B cell (primary cell): Measurements from ENCODE around the gene SENP5.

Source experiments
- CTCF ChIP-seq: fragments of 200-600 bp; IDR thresholded peaks from one replicate; pipeline ENCODE4 v1.8.0; 2022; ENCODE audit warnings: antibody characterized with exemption, mild to moderate bottlenecking
- EZH2 ChIP-seq: IDR thresholded peaks from 2 replicates; pipeline ENCODE4 v1.6.1; 2012; ENCODE audit warnings: borderline replicate concordance, low read depth, mild to moderate bottlenecking, moderate library complexity, low read length; ENCODE audit not compliant: insufficient read depth, poor library complexity, severe bottlenecking

GRCh38 chr3:196927571-196928453 is 60.1 kb downstream of the SENP5 start:
- TF ChIP-seq CTCF = no peak
- TF ChIP-seq EZH2 = no peak
